GM21529 (cell line): ENCODE results near the gene SYNE1.

Source experiments
- ATAC-seq: cut with Tn5 transposase; IDR thresholded peaks from one replicate; pipeline ENCODE4 v1.9.1; 2021; ENCODE audit not compliant: unreplicated experiment

Gene SYNE1

DNA sequence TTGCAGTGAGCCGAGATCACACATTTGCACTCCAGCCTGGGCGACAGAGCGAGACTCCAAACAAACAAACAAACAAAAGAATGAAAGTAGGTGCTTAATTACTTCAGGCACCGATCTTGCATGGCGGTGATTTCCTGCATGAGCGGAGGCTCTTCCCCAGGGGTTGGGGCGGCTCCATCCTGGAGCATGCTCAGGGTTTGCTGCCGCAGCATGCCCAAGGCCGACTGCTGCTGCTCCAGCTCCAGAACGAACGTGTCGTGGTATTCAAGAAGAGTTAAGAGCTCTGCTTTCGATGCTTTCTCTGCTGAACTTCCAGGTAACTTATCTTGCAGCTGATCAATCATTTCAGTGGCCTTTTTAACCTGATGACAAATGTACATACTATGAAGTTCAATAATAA is 313.8 kb downstream of the SYNE1 start:
- ATAC-seq = no peak

DNA sequence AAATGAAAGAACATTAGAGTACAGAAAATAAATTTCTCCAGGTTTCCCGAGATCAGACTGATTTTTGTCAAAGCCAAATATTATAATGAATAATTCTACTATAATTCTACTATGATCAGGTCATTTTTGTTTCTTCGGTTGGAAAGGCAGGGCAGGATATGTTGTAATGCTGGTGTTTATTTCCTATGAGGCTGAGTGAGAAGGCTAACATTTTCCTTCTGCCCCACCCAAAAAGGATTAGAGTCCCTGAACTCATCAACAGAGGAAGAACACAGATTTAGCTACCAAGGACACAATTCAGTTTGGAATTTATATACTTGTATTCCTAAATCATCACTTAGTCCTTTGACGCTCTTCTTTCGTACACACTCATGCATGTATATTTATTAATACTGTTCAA is 318.9 kb downstream of the SYNE1 start:
- ATAC-seq = no peak

DNA sequence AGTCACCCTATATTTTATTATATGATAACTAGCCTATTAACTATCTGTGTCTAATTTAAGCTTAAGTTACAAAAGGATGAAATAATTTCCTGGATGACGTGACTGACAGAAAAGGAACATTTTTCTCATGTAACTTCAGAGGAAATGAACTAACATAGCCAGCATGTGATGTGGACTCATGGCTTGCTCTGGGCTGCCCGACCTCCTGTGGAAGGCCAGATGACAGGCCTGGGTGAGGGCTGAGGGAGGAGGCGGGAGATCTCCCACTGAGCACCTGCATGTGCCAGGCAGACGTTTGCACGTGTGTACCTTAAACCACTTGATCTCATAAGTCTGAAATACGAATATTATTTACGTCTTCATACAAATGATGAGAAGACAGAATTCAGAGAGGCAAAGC is 321.1 kb downstream of the SYNE1 start:
- ATAC-seq = no peak

DNA sequence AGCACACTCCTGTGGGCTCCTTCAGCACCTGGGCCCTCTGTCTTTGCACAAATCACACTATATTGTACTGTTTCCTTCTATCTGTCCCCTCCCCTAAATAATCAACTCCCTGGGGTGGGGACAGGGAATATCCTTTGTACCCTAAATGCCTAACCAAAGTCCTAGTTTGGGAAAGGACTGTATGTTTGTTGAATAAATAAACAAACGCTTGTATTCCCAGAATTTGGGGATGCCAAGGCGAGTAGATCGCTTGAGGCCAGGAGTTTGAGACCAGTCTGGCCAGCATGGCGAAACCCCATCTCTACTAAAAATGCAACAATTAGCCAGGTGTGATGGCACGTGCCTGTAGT is 322.7 kb downstream of the SYNE1 start:
- ATAC-seq = no peak

DNA sequence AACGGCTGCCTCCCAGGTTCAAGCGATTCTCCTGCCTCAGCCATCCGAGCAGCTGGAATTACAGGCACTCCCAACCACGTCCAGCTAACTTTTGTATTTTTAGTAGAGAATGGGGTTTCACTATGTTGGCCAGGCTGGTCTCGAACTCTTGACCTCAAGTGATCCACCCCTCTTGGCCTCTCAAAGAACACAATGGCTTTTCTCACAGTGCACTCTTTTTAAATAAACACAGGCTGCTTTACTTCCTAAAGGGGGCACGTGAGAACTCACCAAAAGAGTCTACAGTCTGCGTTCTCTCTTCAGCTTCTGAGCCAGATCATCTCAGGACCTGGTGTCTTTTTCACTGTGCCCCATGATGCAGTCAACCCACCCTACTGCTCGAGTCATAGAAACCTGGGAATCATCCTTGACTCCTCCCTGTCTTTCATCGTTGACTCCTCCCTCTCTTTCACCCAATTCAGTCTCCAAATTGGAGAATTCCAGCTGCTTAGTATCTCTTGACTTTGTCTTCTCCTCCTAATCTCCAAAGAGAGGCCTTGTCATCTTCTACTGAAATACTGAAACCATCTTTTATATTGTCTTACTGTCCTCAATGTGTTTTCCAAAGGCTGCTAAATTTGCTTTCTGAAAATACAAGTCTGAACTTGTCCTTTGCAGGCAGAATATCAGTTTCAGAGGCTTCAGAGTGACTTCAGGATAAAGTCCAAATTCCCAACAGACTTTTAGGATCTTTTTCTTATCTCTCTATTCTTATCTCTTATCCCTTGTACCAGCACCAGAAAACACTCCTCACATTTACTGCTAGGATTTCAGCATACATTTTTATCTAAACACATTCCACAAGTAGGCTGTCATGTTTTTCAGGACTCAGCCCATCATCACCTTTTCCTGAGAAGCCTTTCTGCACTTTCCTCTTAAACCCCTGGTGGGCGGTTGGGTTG is 323.4 kb downstream of the SYNE1 start:
- no peak for ATAC-seq

DNA sequence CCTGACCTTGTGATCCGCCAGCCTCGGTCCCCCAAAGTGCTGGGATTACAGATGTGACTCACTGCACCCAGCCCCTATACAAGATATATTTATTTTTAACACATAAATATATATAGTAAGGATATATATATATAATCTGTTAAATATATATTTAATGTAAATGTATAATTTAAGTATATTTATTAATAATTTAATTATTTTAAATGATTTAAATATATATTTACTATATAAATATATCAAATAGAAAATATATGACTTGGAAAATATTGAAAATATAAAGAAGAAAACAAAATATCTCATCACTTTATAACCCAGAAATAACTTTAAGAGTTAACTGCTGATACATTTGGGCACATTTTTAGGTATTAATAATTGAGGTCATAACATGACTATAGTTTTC is 324.7 kb downstream of the SYNE1 start:
- ATAC-seq = no peak

DNA sequence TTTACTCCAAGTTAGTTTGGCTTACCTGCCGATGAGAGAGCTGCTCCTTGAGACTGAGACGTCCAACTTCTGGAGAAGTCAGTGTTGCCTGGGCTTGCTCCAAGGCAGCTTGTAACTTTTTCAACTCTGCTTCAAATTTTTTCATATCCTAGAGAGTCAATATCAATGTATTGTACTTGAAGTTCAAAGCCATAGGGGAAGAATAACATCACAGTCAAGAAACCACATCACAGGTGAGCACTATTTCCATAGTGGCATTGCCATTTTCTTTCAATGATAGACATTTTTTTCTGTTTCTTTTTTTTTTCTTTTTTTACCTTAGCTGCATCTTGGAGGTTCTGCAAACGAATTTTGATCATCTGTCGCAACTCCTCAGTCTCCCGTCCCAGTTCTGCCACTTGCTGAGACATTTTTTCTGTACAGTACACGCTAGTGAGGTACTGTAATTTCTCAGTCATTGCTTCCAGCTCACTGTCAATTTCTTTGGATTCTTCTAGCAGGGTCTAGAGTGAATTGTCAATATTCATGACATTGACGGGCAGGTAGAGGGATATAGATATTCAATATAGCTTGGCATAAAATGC is 326.7 kb downstream of the SYNE1 start:
- ATAC-seq = no peak

DNA sequence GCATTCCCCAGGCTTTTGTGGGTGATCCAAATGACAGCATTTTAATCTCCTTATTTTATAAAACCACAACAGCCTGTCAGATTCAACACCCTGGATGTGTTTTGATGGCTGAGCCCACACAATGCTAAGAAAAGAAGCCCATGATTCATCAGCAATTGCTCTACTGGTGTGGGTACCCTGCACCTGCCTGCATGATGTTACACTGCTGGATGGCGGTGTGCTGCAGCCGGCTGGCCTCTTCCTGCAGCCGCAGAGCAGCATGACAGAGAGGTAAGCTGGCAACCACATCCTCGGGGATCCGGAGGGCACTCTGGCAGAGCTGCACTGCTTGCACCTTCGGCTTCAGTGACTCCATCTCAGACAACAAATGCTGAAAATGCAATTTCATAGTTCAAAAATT is 327.5 kb downstream of the SYNE1 start:
- peak; percentile 49 for ATAC-seq

DNA sequence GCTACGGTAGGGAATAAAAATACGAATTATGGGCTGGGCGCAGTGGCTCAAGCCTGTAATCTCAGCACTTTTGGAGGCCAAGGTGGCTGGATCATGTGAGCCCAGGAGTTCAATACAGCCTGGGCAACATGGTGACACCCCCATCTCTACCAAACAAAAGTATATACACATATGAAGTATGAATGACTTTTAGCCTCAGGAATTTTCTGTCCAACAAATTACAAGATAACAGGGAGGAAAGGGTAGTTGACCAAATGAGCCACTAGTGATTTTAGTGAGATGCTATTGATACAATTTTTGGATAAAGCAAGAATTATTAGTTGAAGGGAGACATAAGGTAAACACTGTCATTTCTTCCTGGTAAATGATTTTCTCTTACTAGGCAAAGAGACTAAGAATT is 328.2 kb downstream of the SYNE1 start:
- ATAC-seq = no peak

DNA sequence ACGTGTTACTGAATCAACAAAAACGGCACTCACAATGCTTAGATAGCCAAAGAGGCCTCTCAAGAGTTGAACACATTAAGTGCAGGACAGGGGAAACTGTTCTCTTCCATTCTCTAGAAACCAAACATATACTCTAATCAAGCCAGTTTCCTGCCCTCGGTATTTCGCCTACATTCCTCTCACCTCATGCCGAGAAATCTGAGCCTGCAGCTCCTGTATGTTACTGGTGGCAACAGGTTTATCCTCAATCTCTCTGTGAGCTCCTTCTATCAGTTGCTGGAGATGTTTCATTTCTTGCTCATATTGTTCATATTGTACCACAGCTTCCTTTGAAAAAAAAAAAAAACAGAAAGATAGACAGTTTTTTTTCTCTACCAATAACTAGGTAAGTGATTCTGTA is 328.9 kb downstream of the SYNE1 start:
- no peak for ATAC-seq

DNA sequence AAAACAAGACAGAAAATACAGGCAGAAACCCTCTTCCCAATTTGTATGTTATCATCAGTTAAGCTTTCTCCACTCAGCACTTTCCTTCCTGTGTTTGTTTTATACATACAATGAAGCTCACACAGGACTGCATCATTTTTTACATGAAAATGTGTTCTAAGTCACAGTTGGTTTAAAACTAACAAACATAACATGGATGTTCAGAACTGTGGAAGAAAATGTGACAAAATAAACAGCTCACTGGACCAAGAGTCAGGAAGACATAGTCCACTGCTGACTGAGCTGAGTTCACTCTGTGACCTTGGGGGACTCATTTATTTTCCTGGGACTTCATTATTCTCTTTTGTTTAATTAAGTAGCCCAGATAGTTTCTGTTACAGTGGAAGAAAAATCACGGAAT is 331.5 kb downstream of the SYNE1 start:
- ATAC-seq = no peak

DNA sequence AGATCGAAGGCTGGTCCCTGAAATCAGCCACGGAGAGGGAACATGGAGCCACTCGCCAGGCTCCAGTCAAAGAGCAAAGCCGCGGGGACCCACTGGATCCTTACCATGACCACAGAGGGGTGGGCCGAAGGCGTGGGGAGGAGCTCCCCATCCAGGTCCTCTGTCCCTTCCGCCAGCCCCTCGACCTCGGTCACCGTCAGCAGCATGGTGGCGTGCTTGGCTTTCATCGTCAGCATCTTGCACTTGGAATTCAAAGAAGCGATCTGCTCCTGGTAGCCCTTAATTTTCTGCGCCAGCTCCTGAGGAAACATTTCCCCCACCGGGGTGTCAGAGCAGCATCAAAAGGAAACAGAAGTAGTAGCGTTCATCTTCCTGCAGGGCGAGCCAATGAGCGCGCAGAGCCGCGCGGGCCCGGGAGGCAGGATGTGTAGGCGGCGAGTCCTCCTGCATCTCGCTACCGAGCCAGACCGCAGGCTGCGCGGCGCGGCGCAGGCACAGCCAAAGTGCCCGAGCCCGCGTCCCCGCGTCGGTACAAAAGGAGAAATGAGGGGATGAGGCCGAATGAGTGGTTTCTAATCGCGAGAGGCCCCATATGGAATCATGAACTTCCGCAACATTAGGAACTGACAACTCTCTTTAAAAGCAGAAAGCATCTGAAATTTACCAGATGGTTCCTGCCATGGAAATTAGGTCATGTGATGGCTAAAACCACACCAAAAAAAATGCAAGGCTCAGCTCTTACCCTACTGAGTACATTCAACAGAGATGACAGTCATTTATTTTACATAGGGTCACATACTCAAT is 335.2 kb downstream of the SYNE1 start:
- ATAC-seq = peak; percentile 90

DNA sequence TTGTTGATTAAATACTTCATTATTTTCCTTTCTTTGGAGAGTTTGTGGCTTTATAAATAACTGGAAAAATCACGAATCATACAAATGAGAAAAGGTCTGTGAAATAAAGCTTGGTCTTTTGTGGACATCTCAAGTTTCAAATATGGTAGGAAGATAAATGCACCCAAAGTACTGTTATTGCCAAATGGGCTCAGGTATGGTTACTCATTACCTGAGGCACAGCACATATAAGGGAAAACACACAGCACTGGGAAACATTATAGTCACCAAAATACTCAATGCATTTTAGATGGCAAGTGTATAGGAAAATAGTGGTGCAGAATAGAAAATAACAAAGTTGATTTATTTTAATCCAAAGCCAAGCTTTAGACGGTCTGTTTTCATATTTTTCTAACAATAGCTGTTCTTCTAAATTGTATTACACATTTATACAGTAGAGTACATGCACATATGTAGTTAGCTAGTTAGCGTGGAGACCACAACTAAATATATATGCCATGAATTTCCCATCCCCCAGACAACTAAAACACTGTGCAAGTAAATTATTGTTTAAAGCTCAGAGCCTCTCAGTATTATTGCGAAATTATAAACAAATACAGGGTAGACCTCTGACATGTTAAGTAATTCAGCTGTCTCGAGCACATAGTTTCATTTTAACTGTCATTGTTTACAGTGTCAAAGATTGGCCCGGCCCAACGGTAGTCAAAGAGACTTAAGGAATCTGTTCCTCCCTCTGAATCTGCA is 336.0 kb downstream of the SYNE1 start:
- ATAC-seq = peak; percentile 23

DNA sequence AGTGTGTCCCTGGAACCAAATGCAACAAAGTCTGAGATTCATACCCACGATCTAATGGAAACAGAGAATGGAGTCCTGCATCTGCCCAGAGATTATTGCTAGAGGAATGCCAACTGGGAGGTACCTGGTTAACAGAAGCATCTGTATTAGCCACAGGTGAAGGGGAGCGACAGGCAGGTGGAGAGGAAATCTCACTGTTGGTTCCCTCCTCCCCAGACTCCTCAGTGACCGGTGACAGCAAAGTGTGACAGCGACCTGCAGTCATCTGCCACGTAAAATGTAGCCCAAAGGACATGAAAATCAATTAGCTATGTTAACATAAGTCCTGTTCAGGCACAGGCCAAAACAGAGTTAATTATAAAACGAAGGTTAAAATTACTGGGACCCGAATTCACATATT is 336.6 kb downstream of the SYNE1 start:
- no peak for ATAC-seq

DNA sequence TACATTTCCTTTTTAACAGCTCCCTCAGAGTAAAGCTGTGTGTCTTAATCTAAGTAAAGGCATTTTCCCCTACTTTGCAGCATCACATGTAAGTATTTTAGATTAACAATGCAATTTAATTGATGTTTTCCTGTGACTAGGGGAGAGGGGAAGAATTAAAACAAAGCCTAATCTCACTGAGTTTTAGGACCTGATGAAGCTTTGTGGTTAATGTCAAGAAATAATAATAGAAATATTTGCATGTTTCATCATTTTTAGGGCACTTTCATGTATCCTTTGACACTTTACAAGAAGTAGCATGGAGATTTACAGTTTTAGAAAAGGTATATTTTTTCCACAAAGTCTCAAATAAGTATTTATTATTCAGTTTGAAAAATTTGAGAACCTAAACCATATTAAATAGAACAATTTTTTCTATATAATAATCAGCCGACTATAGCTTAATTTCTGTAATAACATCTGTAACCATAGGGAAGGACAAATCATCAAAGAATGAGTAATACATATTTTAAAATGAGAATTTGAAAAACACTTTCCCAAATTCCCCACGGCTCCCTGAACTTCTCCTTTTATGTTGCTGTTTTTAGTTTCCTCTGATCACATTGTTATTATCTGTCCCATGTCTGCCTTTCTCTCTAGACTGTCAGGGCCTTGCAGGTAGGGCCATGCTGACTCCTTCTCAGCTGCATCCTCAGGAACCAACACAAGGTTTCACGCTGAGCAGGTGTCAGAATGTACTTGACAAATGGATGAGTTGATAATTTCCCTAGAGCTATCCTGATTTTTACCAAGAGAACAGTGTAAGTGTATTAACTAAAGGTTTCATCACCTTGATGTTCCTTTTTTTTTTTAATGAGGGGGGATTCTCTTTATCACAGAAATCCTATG is 338.1 kb downstream of the SYNE1 start:
- no peak for ATAC-seq

DNA sequence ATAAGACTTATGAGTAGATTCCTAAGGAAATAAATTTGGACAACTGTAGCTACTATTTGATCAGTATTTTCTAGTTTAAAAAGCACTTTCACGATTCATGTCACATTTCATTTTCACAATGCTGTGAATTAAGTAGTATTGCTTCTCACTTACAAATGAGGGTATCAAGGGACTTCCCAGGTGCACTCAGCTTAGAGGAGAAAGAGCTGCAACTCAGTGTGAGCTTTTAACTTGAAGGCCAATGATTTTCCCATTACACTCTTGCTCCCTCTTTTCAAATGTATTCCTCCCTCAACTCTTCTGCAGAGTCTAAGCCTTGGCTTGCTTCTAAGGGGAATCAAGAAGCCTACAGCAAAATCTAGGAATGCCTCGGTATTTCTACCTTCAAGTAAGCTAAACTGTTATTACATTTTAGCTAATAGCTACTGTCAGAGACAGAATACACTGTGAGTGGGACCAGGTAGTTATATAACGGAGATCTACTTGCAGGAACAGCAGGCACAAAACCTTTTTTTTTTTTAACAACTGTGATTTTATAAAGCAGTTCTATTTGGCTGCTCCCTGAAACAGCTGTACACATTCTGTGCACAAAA is 339.0 kb downstream of the SYNE1 start:
- ATAC-seq = no peak

DNA sequence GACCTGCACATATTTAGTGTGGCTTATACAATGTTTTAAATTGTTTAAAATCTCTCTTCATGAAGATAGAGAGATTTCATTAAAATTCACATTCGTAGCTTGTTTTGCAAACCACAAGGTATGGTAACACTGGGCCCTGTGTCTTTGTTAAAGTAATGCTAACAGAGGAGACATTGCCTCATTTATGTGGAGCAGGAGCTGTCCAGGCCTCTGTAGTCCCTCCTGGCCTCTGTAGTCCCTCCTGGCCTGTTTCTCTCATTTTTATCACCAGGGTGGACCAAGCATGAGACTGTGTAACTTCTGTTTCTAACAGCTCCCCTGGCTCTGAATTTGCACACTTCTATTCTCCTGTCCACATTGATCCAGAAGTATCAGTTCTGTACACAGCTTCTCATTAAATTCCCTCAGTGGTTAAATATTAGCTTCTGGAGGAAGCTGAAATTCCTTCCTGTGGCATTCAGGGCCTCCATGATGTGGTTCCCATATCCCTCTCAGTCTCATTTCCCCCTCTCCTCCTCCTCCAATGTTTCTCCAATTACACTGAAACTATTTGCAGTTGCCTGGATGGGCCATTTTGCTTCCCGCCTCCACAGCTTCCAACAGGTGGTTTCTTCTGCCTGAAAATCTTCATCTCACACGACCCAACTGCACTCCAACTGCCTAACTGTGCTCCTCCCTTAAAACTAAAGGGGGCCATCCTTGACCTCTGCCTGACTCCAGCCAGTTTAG is 340.4 kb downstream of the SYNE1 start:
- ATAC-seq = no peak

DNA sequence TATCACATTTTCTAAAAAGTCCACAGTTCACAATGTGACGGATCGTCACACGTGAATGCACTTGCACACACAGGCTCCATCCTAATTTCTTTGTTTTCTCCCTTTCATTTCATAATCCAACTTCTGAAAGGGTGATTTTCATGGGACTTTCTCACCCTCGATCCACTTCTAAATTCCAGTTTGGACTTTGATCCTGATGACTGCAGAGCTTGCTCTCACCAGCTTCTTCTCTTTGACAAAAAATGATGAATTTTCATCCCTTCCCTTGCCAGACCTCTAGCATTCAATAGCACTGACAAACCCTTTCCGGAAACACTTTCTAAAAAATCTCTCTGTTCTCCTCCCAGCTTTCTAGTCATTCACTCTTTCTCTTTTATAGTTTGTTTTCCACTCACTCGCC is 341.2 kb downstream of the SYNE1 start:
- no peak for ATAC-seq

DNA sequence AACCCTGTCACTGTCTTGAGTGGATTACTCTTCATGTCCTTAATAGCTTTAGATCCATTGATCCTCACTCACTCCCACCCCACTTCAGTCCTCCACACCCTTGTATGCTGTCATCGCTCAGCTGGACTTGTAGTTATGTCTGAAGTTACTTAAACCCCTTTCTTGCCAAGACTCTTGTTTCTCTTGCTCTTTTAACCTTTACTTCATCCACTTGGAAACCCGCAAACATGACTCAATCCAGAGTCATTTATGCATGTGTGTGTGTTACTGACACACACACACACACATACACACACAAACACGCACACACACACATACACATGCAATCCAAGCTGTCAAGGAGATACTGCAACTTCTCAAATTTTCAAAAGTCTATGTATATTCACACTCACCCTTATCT is 341.8 kb downstream of the SYNE1 start:
- ATAC-seq = no peak
